ENCODE data around the gene EXOC4. TPM values are rescaled to one million over a fixed set of nuclear protein-coding genes. Genes with fewer than 3 reads are reported as not detected.

The EXOC4 gene
- total and polyA plus RNA-seq, 7 donors, result 7.6 to 63.0 (median 29.1) TPM

DNA sequence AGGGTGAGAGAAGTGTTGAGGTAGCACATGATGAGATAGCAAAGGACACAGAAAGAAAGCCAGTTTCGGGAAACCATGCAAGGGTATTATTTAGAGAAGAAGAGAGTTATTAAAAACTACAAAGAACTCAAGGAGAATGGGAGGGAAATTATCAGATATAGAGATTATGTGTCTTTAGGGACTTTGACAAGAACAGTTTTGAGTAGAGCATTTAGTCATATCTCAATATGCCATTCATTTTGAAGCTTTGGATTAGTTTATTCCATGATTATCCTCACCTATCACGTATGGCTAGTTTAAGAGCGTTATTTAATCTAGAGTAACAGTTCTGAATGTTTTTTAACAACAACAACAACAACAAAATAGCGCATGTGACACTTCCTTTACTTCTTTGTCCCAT is 409.4 kb downstream of the EXOC4 start:
- Histone ChIP-seq H3K4me3 (no peak overlapping the region), H3K27ac (no peak overlapping the region), H3K4me1 (no peaks in the 10 kb centered on the region), H3K9me3 (no peaks in the 10 kb centered on the region), H3K36me3 (ENCODE audit: insufficient read depth in 1 of 2, low read depth in 1 of 2) (no peaks in the 10 kb centered on the region), H3K27me3 (ENCODE audit: insufficient read depth in 3 of 3, low read length in 2 of 3) (no peaks in the 10 kb centered on the region)
- TF ChIP-seq, protein P1, sequence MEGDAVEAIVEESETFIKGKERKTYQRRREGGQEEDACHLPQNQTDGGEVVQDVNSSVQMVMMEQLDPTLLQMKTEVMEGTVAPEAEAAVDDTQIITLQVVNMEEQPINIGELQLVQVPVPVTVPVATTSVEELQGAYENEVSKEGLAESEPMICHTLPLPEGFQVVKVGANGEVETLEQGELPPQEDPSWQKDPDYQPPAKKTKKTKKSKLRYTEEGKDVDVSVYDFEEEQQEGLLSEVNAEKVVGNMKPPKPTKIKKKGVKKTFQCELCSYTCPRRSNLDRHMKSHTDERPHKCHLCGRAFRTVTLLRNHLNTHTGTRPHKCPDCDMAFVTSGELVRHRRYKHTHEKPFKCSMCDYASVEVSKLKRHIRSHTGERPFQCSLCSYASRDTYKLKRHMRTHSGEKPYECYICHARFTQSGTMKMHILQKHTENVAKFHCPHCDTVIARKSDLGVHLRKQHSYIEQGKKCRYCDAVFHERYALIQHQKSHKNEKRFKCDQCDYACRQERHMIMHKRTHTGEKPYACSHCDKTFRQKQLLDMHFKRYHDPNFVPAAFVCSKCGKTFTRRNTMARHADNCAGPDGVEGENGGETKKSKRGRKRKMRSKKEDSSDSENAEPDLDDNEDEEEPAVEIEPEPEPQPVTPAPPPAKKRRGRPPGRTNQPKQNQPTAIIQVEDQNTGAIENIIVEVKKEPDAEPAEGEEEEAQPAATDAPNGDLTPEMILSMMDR (IDR thresholded peaks at IDR 0.05), result no peak
- intact Hi-C loops (cut with DNase I), result no loop called here
- 97% methylated on average over 4 of the region's 4 CpGs for WGBS, 3 donors
- ATAC-seq (no peak), DNase-seq (no peak)

DNA sequence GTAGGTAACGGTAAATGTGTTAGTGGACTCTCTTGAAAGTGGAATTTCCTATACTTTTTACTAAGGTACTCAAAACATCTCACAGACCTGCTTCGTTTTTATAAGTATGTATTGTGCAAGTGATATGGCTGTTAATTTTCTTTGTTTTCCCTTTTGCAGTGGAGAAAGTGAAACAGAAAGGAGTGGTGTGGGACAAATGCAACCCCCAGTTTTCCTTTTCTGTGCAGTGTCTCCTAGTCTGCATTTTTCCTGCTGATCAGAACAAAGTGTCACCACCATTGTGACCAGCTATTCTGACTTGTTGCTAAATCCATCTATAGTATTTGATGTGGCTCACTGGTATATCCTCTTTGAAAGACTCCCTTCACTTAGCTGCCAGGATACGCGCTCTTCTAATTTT is 410.0 kb downstream of the EXOC4 start:
- H3K27ac ChIP-seq, result no peak overlapping the region
- H3K4me3 ChIP-seq, result no peak overlapping the region
- H3K9me3 ChIP-seq, result no peaks in the 10 kb centered on the region
- intact Hi-C loops (cut with DNase I), result no loop called here
- no peaks in the 10 kb centered on the region for H3K36me3 ChIP-seq (ENCODE audit: insufficient read depth in 1 of 2, low read depth in 1 of 2)
- no peaks in the 10 kb centered on the region for H3K4me1 ChIP-seq
- TF ChIP-seq, protein P1 (IDR thresholded peaks at IDR 0.05), result no peak
- no peak for ATAC-seq
- H3K27me3 ChIP-seq (ENCODE audit: insufficient read depth in 3 of 3, low read length in 2 of 3), result no peaks in the 10 kb centered on the region
- WGBS, 3 donors, result 95 to 98% (median 97%) methylated on average over 4 of the region's 4 CpGs
- no peak for DNase-seq

GRCh38 chr7:133664528-133664927 is 411.6 kb downstream of the EXOC4 start:
- Histone ChIP-seq H3K27me3 (ENCODE audit: insufficient read depth in 3 of 3, low read length in 2 of 3) (no peaks in the 10 kb centered on the region), H3K4me3 (no peak overlapping the region), H3K27ac (no peak overlapping the region), H3K9me3 (no peaks in the 10 kb centered on the region), H3K36me3 (ENCODE audit: insufficient read depth in 1 of 2, low read depth in 1 of 2) (no peaks in the 10 kb centered on the region), H3K4me1 (no peaks in the 10 kb centered on the region)
- intact Hi-C loops (cut with DNase I), result no loop called here
- DNase-seq (no peak), ATAC-seq (no peak)
- TF ChIP-seq, protein P1 (IDR thresholded peaks at IDR 0.05), result no peak

- DNase-seq (no peak), ATAC-seq (no peak)
- Histone ChIP-seq H3K4me1 (no peaks in the 10 kb centered on the region), H3K27me3 (ENCODE audit: insufficient read depth in 3 of 3, low read length in 2 of 3) (no peaks in the 10 kb centered on the region), H3K36me3 (ENCODE audit: insufficient read depth in 1 of 2, low read depth in 1 of 2) (no peaks in the 10 kb centered on the region), H3K27ac (no peak overlapping the region), H3K4me3 (no peak overlapping the region), H3K9me3 (no peaks in the 10 kb centered on the region)
- intact Hi-C loops (cut with DNase I), result no loop called here
- TF ChIP-seq, protein P1 (IDR thresholded peaks at IDR 0.05), result no peak
- 95 to 96% (median 95%) methylated on average over 4 of the region's 4 CpGs for WGBS, 3 donors
Measured at GRCh38 chr7:133668296-133669060, 415.6 kb downstream of the EXOC4 start.

DNA sequence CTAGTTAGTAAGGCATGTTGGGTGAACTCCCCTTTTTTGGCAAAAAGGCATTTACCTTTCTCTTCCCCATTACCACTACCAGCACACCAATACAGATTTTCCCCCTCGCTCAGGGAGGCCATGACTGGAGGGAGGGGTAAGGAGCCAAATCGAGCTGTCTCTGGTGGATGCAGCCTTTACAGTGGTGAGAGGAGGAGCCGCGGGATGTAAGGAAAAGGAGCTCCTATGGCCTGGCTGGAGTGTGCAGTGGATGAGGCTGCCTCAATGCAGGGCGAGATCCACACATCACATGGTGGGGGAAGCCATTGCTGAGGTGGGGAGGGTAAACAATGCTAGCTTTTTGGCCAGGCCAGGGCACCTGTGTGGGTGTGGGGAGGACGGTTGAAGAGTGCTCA is 416.2 kb downstream of the EXOC4 start:
- Histone ChIP-seq H3K9me3 (no peaks in the 10 kb centered on the region), H3K4me1 (no peaks in the 10 kb centered on the region), H3K27me3 (ENCODE audit: insufficient read depth in 3 of 3, low read length in 2 of 3) (no peaks in the 10 kb centered on the region), H3K4me3 (no peak overlapping the region), H3K27ac (no peak overlapping the region), H3K36me3 (ENCODE audit: insufficient read depth in 1 of 2, low read depth in 1 of 2) (no peaks in the 10 kb centered on the region)
- ATAC-seq (no peak), DNase-seq (no peak)
- intact Hi-C loops (cut with DNase I), result no loop called here
- TF ChIP-seq, protein P1 (IDR thresholded peaks at IDR 0.05), result no peak
- WGBS, 3 donors, result 81 to 94% (median 91%) methylated on average over 6 of the region's 6 CpGs
